SU-DHL-6 (cell line): ENCODE results near the gene ZBTB38.

Experiments
- H2AFZ ChIP-seq: fragments of 200-600 bp; sonication (generic); 2 replicates; pipeline ENCODE4 v1.6.1; 2014; ENCODE audit warnings: low read depth, mild to moderate bottlenecking, moderate library complexity, mixed read lengths, antibody characterized with exemption, low read length; ENCODE audit not compliant: severe bottlenecking
- H3F3A ChIP-seq: fragments of 200-600 bp; shearing (Covaris generic); 2 replicates; pipeline ENCODE4 v1.6.0; 2016; ENCODE audit warnings: antibody characterized with exemption, mild to moderate bottlenecking; ENCODE audit not compliant: insufficient read depth
- H3K27ac ChIP-seq: fragments of 200-600 bp; sonication (generic); 2 replicates; pipeline ENCODE4 v1.5.1; 2016; ENCODE audit warnings: low read depth, mild to moderate bottlenecking, low read length, moderate library complexity, mixed read lengths
- H3K27me3 ChIP-seq: fragments of 200-600 bp; sonication (generic), shearing (Covaris generic); 2 replicates; pipeline ENCODE4 v1.6.0; 2014; ENCODE audit warnings: mild to moderate bottlenecking, low read length
- H3K36me3 ChIP-seq: fragments of 200-600 bp; sonication (generic); 2 replicates; pipeline ENCODE4 v1.6.1; 2014; ENCODE audit warnings: mild to moderate bottlenecking, low read length, mixed read lengths
- H3K4me2 ChIP-seq: fragments of 300-600, 200-600 bp; shearing (Covaris generic), sonication (generic); 2 replicates; pipeline ENCODE4 v1.6.0; 2014; ENCODE audit warnings: low read length, low read depth, mild to moderate bottlenecking; ENCODE audit not compliant: poor library complexity, severe bottlenecking
- H3K4me3 ChIP-seq: fragments of 200-600 bp; sonication (generic); 2 replicates; pipeline ENCODE4 v1.5.1; 2014; ENCODE audit warnings: antibody characterized with exemption, low read length, mild to moderate bottlenecking, mixed read lengths; ENCODE audit not compliant: insufficient read depth, poor library complexity, severe bottlenecking
- H3K79me2 ChIP-seq: fragments of 200-600 bp; sonication (generic); 2 replicates; pipeline ENCODE4 v1.6.1; 2014; ENCODE audit warnings: mild to moderate bottlenecking, low read length, moderate library complexity; ENCODE audit not compliant: insufficient read depth
- H3K9ac ChIP-seq: fragments of 200-600 bp; sonication (generic); 2 replicates; pipeline ENCODE4 v1.7.0; 2014; ENCODE audit warnings: mild to moderate bottlenecking, low read length
- H3K9me2 ChIP-seq: fragments of 200-600 bp; sonication (generic); replicated peaks from 2 replicates; pipeline ENCODE4 v1.6.1; 2014; ENCODE audit warnings: low read length; ENCODE audit not compliant: insufficient read depth
- H3K9me3 ChIP-seq: fragments of 200-600 bp; sonication (generic); 2 replicates; pipeline ENCODE4 v1.6.1; 2014; ENCODE audit warnings: low read length, mixed read lengths; ENCODE audit not compliant: insufficient read depth
- H4K20me1 ChIP-seq: fragments of 200-600 bp; sonication (generic); 2 replicates; pipeline ENCODE4 v1.6.1; 2014; ENCODE audit warnings: low read depth, mild to moderate bottlenecking, antibody characterized with exemption, low read length, moderate library complexity, mixed read lengths
- EZH2phosphoT487 ChIP-seq: fragments of 200-600 bp; sonication (generic), shearing (Covaris generic); conservative IDR thresholded peaks from 2 replicates; pipeline ENCODE4 v1.6.1; 2018; ENCODE audit warnings: mild to moderate bottlenecking, antibody characterized with exemption, low read length, moderate library complexity, mixed read lengths
- TF ChIP-seq, protein P1 (sequence below): fragments of 200-600 bp; sonication (generic); IDR thresholded peaks from one replicate; pipeline ENCODE4 v1.5.1; 2017; ENCODE audit warnings: antibody characterized with exemption, mild to moderate bottlenecking, low read length, moderate library complexity; ENCODE audit not compliant: insufficient read depth, poor library complexity, severe bottlenecking

The ZBTB38 gene

GRCh38 chr3:141352262-141352984 lies 15.9 kb upstream of the ZBTB38 start:
- Histone ChIP-seq H3K4me2 (no peak overlapping the region), H2AFZ (no peak overlapping the region)

DNA sequence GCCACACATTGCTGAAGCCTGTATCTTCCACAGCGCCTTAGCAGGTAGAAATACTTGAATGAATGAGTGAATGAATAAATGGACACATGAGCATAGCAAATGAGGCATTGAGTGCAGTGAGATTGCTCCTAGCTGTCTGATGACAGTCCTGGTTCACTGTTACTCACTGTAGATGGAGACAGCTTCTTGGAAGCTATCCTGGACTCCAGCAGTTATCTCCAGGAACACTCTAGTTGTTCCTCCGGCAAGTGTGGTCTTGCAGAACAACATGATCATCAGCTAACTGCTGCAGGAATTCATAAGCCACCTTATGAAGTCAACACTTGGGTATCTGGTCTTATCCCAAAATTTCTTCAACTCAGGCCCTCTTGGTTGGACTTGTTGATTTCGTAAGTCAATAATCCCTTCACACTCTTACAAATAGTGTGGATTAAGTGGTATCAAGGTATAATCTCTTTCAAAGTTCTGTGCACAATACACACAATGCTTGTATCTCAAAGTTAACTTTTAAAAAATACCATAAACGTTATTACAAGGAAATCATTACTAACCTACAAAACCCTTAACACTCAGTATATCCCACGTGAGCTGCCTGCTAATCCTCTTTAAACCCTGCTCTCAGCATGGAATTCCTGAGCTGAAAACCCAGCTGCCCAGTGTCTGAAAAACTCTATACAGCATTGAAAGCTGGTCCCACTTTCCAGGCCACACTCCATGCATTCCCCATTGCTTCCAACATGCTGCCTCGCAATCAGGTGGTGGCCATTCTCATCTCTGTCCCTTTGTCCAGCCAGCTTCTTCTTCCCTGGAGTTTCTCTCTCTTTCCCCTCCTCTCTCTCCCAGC lies 14.4 kb upstream of the ZBTB38 start:
- H3K9me3 ChIP-seq = no peaks in the 10 kb centered on the region
- H3K27me3 ChIP-seq = no peaks in the 10 kb centered on the region
- TF ChIP-seq EZH2phosphoT487 = no peak
- TF ChIP-seq, protein P1, sequence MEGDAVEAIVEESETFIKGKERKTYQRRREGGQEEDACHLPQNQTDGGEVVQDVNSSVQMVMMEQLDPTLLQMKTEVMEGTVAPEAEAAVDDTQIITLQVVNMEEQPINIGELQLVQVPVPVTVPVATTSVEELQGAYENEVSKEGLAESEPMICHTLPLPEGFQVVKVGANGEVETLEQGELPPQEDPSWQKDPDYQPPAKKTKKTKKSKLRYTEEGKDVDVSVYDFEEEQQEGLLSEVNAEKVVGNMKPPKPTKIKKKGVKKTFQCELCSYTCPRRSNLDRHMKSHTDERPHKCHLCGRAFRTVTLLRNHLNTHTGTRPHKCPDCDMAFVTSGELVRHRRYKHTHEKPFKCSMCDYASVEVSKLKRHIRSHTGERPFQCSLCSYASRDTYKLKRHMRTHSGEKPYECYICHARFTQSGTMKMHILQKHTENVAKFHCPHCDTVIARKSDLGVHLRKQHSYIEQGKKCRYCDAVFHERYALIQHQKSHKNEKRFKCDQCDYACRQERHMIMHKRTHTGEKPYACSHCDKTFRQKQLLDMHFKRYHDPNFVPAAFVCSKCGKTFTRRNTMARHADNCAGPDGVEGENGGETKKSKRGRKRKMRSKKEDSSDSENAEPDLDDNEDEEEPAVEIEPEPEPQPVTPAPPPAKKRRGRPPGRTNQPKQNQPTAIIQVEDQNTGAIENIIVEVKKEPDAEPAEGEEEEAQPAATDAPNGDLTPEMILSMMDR = no peak
- H3F3A ChIP-seq = no peaks in the 10 kb centered on the region
- no peak overlapping the region for H3K4me2 ChIP-seq
- no peaks in the 10 kb centered on the region for H4K20me1 ChIP-seq
- no peaks in the 10 kb centered on the region for H3K79me2 ChIP-seq
- no peaks in the 10 kb centered on the region for H3K36me3 ChIP-seq
- H3K9ac ChIP-seq = no peak overlapping the region
- H2AFZ ChIP-seq = no peak overlapping the region
- no peaks in the 10 kb centered on the region for H3K9me2 ChIP-seq
- no peak overlapping the region for H3K27ac ChIP-seq
- no peak overlapping the region for H3K4me3 ChIP-seq

More at GRCh38 chr3:141352262-141352984, 15.9 kb upstream of the ZBTB38 start:
- Histone ChIP-seq H3F3A (no peaks in the 10 kb centered on the region), H3K36me3 (no peaks in the 10 kb centered on the region), H3K27me3 (no peaks in the 10 kb centered on the region), H3K9me3 (no peaks in the 10 kb centered on the region), H3K27ac (no peak overlapping the region), H3K79me2 (no peaks in the 10 kb centered on the region), H3K4me3 (no peak overlapping the region), H4K20me1 (no peaks in the 10 kb centered on the region), H3K9ac (no peak overlapping the region), H3K9me2 (no peaks in the 10 kb centered on the region)
- TF ChIP-seq, protein P1 = no peak
- TF ChIP-seq EZH2phosphoT487 = no peak

- Histone ChIP-seq H3K36me3 (no peaks in the 10 kb centered on the region), H3K27ac (no peak overlapping the region), H3K4me3 (no peak overlapping the region), H3K27me3 (no peaks in the 10 kb centered on the region), H3K79me2 (no peaks in the 10 kb centered on the region), H4K20me1 (no peaks in the 10 kb centered on the region), H3K9ac (no peak overlapping the region), H3K9me3 (no peaks in the 10 kb centered on the region), H3K4me2 (no peak overlapping the region), H3F3A (no peaks in the 10 kb centered on the region), H2AFZ (no peak overlapping the region), H3K9me2 (no peaks in the 10 kb centered on the region)
- TF ChIP-seq, protein P1 = no peak
- TF ChIP-seq EZH2phosphoT487 = no peak
Measured at GRCh38 chr3:141354517-141354916, 13.8 kb upstream of the ZBTB38 start.
